Breast epithelium (tissue), 3 donors: ENCODE data around the gene CALHM3.

ENCODE experiments used
- POLR2A ChIP-seq: fragments of 450-650 bp; IDR thresholded peaks from one replicate; pipeline ENCODE4 v1.6.1; 2016; ENCODE audit warnings: antibody characterized with exemption, mild to moderate bottlenecking, moderate library complexity
- POLR2AphosphoS5 ChIP-seq, 3 donors: sonication (generic); formaldehyde crosslinking; IDR thresholded peaks; one replicate each; pipeline ENCODE4 v1.6.1; 2017; ENCODE audit warnings: antibody characterized with exemption in 3 of 3
- TF ChIP-seq, protein P1 (sequence below), 3 donors: fragments of 450-650 bp; IDR thresholded peaks; one replicate each; pipeline ENCODE4 v1.5.1; 2016 to 2017; ENCODE audit warnings: antibody characterized with exemption in 3 of 3, mild to moderate bottlenecking in 3 of 3, moderate library complexity in 3 of 3

DNA sequence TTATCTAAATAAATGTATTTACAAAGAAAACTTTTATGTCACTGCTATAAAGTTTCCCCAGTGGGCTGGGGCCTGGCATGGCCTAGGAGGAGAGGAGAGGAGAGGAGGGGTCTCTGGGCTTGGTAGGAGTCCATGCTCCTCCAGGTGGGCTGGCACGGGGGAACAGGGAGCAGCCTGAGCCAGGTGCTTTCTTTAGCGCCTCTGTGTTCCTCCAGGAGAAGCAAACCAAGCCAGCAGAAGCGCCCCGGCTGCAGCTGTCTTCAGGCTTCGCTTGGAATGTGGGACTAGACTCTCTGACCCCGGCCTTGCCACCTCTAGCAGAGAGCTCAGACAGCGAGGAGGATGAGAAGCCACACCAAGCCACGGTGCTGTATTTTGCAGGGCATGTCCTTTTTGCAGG is 37.4 kb downstream of the CALHM3 start:
- no peak for TF ChIP-seq POLR2A
- TF ChIP-seq, protein P1, sequence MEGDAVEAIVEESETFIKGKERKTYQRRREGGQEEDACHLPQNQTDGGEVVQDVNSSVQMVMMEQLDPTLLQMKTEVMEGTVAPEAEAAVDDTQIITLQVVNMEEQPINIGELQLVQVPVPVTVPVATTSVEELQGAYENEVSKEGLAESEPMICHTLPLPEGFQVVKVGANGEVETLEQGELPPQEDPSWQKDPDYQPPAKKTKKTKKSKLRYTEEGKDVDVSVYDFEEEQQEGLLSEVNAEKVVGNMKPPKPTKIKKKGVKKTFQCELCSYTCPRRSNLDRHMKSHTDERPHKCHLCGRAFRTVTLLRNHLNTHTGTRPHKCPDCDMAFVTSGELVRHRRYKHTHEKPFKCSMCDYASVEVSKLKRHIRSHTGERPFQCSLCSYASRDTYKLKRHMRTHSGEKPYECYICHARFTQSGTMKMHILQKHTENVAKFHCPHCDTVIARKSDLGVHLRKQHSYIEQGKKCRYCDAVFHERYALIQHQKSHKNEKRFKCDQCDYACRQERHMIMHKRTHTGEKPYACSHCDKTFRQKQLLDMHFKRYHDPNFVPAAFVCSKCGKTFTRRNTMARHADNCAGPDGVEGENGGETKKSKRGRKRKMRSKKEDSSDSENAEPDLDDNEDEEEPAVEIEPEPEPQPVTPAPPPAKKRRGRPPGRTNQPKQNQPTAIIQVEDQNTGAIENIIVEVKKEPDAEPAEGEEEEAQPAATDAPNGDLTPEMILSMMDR (IDR thresholded peaks at IDR 0.05) = no peak
- no peak for TF ChIP-seq POLR2AphosphoS5 (IDR thresholded peaks at IDR 0.05)
